GM12864 (cell line): ENCODE results near the gene ITGA3.

Source experiments
- DNase-seq: peaks from one replicate; pipeline ENCODE4 v3.0.0-alpha.2; 2011; ENCODE audit warnings: low read depth
- H3K4me3 ChIP-seq: 2 replicates; pipeline ENCODE4 v1.5.1; 2011; ENCODE audit warnings: mild to moderate bottlenecking, low read depth, low read length, control low read depth
- TF ChIP-seq, protein P1 (sequence below): IDR thresholded peaks from 2 replicates; pipeline ENCODE4 v1.5.1; 2011; ENCODE audit warnings: low read depth, mild to moderate bottlenecking, moderate library complexity, low read length, control low read depth, inconsistent platforms; ENCODE audit errors: missing control alignments

The ITGA3 gene

GRCh38 chr17:50062293-50063243 lies 6.7 kb downstream of the ITGA3 start:
- no peak overlapping the region for H3K4me3 ChIP-seq
- TF ChIP-seq, protein P1, sequence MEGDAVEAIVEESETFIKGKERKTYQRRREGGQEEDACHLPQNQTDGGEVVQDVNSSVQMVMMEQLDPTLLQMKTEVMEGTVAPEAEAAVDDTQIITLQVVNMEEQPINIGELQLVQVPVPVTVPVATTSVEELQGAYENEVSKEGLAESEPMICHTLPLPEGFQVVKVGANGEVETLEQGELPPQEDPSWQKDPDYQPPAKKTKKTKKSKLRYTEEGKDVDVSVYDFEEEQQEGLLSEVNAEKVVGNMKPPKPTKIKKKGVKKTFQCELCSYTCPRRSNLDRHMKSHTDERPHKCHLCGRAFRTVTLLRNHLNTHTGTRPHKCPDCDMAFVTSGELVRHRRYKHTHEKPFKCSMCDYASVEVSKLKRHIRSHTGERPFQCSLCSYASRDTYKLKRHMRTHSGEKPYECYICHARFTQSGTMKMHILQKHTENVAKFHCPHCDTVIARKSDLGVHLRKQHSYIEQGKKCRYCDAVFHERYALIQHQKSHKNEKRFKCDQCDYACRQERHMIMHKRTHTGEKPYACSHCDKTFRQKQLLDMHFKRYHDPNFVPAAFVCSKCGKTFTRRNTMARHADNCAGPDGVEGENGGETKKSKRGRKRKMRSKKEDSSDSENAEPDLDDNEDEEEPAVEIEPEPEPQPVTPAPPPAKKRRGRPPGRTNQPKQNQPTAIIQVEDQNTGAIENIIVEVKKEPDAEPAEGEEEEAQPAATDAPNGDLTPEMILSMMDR, result no peak
- no peak for DNase-seq

DNA sequence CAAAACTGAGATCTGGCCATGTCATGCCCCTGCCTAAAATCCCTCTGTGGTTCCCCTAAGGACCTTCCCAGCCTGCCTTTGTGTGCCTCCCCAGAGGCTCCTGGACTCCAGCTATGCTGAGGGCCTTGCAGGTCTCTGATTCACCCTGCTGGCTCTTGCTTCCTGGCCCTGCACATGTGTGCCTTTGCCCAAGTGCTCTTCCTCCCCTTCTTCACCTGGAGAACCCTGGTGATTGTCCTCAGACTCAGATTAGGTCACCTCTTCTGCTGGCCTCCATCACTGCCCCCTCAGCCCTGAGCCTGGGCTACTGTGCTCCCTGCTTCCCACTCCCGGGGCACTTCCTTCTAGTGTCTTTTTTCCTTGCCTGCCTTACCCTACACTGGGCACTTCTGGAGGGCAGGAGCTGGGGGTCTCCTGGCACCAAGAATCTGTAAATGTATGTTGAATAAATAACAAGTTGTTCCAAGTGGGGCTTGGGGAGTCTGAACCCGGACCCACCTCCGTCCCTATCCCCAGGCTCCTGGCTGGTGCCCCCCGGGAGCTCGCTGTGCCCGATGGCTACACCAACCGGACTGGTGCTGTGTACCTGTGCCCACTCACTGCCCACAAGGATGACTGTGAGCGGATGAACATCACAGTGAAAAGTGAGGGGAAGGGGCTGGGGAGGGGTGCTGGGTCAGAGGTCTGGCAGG lies 7.8 kb downstream of the ITGA3 start:
- TF ChIP-seq, protein P1, result no peak
- no peak overlapping the region for H3K4me3 ChIP-seq
- DNase-seq, result no peak

DNA sequence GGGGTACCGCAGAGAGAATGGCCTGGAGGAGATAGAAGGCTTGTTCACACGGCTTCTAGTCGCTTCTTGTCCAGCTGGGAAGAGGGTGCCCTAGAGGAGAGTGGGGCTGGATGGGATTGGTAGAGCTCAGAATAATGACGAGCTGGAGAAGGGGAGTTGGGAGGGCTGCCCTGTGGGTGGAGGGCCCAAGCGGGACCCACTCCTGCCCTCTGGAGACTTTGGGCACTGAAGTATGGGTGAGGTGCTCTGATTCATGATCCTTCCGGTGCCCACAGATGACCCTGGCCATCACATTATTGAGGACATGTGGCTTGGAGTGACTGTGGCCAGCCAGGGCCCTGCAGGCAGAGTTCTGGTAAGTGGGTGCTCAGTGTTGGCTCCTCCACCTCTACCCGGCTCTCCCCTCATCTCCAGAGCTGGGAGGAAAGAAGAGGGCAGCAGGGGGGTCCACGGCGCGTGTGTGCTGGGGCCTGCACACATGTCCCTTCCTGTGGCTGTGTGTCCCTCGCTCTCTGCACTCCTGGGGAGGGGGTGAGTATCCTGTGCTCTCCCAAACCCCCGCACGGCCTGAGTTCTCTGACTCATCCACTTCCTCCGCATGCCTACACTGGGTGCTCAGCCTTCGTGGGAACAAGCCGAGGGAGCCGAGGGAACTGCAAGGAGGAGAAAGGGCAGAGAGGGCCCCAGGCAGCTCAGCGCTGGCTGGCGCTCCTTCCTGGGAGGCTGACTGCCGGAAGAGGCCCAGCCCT lies 8.5 kb downstream of the ITGA3 start:
- H3K4me3 ChIP-seq, result no peak overlapping the region
- DNase-seq, result no peak
- TF ChIP-seq, protein P1, result no peak

DNA sequence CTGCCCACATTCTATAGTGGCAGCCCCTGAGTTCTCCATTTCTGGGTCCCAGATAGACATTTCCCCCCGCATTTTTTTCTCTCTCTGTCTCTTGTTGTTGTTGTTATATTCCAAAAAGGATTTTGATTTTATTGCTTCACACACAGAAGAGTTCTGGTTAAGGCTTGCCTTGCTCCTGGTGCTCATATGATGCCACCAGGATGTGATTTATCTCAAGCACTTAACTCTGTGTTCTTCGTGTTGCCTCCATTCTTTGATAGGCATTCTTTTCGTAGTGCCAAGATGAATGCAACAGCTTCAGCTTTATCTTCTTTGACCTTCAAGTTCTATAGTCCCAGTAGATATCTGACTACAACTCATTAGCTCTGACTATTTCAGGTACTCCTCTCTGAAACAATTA lies 9.1 kb downstream of the ITGA3 start:
- no peak for DNase-seq
- TF ChIP-seq, protein P1, result no peak
- no peak overlapping the region for H3K4me3 ChIP-seq

- no peak for DNase-seq
- TF ChIP-seq, protein P1, result no peak
These were observed 11.1 kb downstream of the ITGA3 start for GRCh38 chr17:50066995-50067394.

GRCh38 chr17:50067996-50068395 lies 12.1 kb downstream of the ITGA3 start:
- TF ChIP-seq, protein P1, result no peak
- DNase-seq, result no peak
- H3K4me3 ChIP-seq, result no peak overlapping the region

More at GRCh38 chr17:50066995-50067394, 11.1 kb downstream of the ITGA3 start:
- no peak overlapping the region for H3K4me3 ChIP-seq
